ENCODE results near the gene COL6A5.

DNA sequence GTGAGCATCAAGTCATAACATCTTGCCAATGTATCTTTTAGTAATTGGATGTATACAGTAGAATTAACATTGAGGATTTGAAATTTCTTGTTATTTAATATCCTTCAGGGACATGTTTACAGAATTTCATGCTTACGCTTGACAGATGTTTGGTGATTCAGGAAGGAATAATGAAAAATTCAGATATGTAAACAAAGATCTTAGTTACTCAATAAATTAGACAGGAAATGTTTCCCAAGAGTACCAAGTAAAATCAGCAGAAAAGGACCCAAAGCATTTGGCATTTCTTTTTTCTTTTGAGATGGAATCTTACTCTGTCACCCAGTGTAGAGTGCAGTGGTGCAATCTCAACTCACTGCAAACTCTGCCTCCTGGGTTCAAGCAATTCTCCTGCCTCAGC lies 4.7 kb upstream of the COL6A5 start:
- TF ChIP-seq, protein P1, sequence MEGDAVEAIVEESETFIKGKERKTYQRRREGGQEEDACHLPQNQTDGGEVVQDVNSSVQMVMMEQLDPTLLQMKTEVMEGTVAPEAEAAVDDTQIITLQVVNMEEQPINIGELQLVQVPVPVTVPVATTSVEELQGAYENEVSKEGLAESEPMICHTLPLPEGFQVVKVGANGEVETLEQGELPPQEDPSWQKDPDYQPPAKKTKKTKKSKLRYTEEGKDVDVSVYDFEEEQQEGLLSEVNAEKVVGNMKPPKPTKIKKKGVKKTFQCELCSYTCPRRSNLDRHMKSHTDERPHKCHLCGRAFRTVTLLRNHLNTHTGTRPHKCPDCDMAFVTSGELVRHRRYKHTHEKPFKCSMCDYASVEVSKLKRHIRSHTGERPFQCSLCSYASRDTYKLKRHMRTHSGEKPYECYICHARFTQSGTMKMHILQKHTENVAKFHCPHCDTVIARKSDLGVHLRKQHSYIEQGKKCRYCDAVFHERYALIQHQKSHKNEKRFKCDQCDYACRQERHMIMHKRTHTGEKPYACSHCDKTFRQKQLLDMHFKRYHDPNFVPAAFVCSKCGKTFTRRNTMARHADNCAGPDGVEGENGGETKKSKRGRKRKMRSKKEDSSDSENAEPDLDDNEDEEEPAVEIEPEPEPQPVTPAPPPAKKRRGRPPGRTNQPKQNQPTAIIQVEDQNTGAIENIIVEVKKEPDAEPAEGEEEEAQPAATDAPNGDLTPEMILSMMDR (conservative IDR thresholded peaks at IDR 0.05; ENCODE audit: low read depth, low read length), result no peak
- TF ChIP-seq EZH2 (IDR thresholded peaks at IDR 0.05; ENCODE audit: borderline replicate concordance, low read depth, low read length, poor library complexity, severe bottlenecking), result no peak

Measured in A673 (cell line).